NCI-H1436 (cell line): Measurements from ENCODE around the gene DNTT.

Experiments used
- DNase-seq: peaks from one replicate; lab custom pipeline; 2025; lab: John Stamatoyannopoulos, UW

DNTT gene

DNA sequence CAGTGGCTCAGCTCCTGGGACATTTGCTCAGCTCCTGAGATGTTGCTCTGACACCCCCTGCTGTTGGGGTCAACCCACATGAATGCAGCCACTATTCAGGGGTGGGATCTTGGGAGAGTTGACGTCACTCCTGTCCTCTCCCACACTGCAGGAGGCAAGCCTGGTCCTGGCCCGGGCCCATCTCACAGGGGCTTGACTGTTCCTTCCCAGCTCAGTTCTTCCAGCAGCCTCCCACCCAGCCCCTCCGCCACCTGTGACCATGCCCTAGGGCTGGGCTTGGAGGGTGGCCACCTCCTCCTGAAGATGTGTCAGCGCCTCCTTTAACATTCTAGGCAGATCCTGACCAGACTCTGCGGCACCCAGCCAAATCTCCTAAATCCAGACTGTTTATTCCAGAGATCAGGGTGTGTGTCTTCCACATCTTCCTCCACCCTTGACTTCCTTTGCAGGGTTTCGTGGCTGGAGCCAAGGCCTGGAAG lies 73.6 kb downstream of the DNTT start:
- DNase-seq: no peak

DNA sequence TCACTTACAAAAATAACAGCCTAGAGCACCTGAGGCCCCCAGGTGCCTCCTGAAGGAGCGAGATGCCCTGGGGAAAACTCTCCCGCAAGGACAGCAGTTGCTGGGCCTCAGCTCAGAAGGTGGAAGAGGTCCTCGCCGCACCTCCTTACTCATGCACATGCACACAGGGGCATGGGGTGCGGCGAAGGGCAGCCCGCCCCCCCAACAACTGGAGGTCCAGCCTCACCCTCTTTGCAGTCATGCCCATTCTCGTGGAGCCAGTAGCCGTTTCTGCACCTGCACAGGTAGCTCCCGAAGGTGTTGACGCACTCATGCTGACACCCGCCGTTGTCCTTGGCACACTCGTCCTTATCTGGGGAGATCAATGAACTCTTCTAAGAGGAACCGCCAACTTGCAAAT lies 74.5 kb downstream of the DNTT start:
- DNase-seq: no peak

DNA sequence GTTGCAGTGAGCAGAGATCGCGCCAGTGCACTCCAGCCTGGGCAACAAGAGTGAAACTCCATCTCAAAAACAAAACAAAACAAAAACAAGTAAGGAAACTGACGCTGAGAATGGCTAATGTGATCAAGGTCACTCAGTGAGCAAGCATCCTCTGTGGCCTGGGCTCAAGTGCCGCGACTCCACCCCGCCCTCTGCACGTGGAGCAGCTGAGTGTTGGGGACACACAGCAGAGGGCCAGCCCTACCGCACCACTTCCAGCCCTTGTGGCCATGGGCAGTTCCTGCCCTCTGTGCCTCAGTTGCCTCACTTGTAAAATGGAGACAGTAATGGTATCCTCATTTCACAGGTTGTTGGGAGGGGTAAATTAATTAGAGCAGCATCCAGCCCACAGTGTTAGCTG lies 75.5 kb downstream of the DNTT start:
- DNase-seq: no peak

DNA sequence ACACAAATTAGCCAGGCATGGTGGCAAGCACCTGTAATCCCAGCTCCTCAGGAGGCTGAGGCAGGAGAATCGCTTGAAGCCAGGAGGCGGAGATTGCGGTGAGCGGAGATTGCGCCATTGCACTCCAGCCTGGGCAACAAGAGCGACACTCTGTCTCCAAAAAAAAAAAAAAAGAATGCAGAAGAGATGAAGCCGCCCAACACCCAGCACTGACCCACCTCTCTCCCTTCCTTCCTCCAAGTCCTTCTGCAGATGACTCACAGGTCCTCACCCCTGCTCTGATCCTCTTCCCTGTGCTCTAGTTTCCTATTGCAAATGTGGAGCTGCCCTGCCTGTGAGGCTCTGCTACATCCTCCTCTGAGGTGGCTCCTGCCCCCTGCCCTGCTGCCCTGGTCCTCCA lies 76.6 kb downstream of the DNTT start:
- no peak for DNase-seq

DNA sequence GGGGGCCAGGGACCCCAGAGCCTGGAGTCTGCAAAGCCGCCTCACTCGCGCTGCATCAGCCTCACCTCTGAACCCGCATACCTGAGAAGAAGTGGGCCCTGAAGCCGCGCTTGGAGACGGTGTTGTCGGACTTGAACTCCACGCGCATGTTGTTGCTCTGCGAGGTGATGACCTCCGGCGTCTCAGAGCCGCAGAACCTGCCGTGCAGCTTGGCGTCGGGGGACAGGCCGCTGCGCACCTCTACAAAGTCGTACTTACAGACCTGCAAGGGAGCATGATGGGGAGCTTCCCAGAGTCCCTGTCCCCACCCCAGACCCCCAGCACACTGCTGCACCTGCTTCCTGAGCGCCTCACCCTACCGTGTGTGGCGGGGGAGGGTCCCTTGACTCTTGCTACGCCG lies 80.3 kb downstream of the DNTT start:
- DNase-seq: no peak

DNA sequence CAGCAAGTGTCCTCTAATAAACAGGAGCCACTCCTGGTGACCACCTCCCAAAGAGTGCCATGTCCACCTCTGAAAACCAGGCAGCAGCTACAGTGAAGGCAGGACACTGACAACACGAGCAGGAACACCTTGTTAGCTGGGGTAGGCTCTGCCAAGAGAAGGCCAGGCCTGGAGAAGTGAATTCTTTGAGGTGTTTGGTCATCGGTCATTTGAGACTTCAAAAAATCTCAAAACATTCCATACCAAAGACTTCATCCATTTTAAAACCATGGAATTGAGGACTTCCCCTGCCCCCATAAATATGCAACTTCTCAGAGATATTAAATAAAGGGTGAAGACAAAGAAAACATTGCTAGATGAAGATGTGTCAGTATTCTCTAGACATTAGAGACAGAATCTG lies 82.9 kb downstream of the DNTT start:
- DNase-seq: no peak

DNA sequence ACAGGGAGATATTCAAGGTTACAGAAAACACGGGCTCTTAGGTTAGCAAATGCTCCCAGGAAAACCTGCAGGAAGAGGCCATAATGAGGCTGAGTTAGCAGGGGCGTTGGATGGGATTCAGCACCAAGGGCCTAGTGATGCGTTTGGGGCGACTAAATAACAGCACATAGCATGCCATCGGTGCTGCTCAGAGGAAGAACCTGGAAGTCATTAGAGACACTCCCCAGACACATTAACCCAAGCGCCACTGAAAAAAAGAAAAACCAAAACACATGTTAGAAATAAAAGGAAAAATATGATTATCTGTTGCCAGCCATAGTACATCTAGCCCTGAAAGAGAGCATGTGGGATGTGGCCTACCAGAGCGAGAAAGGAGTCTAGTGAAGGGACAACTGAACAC lies 83.4 kb downstream of the DNTT start:
- DNase-seq: no peak
